Ramos (cell line): ENCODE data around the gene DDHD1.

Experiments used
- in situ Hi-C: fragments of 300-500 bp; cut with MboI; formaldehyde crosslinking; loops from one replicate; pipeline ENCODE4 v1.14.3; 2022; ENCODE audit warnings: low sequenced_read_pairs; ENCODE audit not compliant: unreplicated experiment

The DDHD1 gene

DNA sequence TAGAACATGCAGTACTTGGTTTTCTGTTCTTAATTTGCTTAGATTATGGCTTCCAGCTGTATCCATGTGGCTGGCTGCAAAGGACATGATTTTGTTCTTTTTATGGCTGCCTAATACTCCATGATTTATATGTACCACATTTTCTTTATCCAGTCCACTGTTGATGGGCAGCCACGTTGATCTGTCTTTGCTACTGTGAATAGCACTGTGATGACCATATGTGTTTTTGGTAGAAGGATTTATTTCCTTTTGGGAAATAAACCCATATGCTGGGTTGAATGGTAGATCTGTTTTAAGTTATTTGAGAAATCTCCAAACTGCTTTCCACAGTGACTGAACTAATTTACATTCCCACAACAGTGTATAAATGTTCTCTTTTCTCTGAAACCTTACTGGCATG lies 116.1 kb downstream of the DDHD1 start:
- in situ Hi-C loops = no loop called here

DNA sequence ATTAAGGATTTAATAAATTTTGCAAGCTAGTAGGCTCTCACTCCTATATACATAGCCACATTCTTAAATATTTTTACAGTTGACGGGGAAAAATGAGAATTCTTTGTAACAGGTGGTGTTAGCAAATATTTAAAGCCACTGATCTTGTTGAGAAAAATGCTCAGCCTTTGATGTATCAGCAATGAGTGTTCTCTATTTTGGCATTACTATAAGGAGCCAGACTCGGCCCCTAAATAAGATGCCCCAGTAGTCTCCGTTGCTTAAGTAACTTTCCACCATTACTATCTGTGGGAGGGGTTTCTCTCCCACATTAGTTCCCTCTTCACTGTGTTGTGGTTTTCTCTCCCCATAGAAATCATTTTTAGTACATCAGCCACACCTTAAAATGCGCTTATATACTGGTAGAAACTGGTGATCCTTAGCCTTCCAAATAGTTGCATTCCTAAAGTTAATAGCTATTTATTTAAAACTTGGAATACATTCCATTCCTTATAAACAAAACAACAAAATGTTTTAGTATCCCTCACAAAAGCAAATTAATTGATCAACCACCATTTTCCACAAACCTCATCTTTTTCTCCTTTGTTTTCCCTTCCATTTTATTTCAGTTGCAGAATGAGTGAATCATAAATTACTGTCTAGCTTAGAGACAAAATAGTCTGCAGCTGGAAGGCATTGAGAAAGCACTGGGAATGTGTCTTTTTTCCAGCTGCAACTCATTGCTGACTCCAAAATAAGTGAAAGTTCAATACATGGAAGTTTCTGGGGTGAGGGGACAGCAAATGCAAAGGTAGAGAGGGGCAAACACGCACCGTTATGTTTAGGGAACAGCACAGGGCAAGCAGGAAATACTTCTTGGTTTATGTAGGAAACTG lies 117.5 kb downstream of the DDHD1 start:
- in situ Hi-C loops = no loop called here

DNA sequence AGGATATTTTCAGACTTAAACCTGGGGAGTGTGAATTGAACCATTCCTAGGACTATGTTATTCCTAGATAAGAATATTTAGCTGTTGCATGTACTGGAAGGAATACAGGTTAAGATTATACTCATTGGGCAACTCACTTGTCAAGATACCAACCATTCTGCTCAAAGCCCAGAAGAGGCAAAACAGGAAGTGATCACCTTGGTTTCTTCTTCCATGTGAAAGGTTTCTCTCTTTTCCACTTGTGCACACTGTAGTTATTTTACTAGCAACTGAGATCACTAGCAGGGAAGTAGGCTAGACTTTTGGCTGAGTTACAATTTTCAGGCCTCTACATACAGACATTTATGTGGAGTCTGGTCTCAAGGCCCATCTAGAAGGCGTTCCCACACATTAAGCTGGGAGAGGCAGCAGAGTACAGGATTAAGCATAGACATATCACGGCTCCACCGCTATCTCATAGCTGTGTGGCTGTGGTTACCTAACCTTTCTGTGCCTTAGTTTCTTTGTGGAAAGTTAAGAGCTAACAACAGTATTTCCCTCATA lies 118.4 kb downstream of the DDHD1 start:
- in situ Hi-C loops = no loop called here

DNA sequence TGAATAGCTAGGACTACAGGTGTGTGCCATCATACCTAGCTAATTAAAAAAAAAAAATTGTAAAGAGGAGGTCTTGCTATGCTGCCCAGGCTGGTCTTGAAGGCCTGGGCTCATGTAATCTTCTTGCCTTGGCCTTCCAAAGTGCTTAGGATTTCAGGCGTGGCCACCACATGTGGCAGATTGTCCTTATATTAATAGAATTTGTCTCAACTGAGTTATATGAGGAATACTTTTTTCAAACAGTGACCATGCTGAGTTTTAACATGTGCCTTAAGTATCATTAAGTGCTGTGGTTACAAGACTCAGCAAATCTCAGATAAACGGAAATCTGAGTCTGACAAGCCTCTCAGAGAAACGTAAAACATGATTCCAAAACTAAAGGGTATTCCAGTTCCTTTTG lies 119.1 kb downstream of the DDHD1 start:
- in situ Hi-C loops = no loop called here

DNA sequence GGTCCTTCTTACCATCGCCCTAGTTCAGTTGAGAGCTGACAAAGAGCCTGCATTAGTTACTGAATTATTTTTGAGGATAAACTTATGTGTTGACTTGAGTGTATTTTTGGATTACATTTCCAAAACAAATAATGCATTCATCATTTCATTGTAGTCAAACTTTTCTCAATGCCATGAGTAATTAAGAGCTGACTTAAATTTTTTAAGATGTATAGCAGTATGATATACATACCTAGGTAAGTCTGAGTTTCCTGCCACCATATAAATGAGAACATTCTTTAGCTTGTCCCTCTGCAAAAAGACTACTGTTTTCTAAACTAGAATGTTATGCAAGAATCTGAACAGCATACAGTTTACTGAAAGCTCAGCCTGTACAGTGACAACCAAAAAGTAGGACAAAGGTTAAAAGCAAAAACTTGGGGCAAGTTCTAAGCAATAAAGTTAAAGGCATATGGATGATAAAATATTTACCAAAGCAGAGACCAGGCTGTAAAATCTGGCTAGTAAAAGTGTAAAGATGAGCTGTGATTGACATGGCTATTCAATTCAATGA lies 120.2 kb downstream of the DDHD1 start:
- in situ Hi-C loops = no loop called here

DNA sequence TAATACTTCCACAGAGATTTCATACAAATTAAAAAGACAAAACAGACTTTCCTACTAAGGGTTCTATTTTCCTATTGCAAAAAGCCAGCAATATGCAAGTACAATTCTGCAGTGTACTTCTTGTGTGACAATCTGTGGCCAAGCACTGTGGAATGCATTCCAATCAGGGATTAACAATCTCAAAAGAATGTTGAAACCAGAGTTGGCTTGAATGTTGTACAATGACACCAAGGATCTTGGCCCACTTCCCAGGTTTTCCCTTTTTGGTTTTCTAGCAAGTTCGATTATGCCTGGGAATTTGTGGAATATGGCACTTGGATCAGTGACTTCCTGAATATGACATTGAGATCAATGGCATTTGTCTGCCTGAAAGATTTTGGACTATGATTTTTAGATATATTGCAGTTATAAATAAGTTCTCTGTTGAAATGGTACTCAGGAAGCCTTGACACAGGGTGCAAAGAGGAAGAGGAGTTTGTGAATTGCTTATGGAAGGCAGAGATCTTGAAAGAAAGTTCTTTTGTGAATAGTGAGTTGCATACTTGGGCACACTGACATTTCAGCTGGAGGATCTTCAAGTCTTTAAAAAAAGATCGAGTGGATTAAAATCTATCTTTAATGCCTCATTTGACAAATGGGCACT lies 120.8 kb downstream of the DDHD1 start:
- in situ Hi-C loops = no loop called here

DNA sequence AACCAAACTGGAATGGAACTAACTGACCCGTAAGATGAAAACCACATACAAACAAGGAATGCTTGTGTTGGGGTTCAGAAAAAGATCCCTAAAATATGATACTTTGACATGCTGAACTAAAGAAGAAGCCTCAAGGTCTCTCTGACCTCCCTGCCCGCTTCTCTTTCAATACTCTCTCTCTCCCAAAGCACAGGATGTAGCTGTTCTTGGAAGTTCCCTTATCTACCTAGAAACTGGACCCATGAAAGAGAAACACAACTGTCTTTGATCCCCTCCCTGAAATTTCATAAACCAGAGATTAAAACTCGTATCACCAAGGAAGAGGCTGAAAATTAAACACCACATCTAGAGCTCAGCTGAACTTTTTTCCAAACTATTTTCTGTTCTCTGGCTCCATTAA lies 125.6 kb downstream of the DDHD1 start:
- in situ Hi-C loops = no loop called here

DNA sequence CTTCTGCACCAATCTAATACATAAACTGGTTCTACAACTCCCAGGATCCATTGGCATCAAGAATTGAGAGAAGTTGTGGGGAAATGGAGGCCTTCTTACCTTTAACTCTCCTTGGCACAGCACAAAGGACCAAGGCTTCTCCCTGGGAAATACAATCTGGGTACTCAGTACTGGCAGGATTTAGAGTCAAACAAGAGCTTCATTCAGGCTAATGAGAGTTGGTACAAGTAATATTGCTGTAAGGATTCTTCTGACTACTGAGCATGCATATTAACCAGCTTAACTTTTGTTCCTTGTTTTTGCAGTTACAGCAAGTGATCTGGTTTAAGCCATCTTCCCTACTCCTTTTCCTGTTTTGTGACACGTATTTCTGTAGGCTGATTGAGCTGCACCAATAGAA lies 126.1 kb downstream of the DDHD1 start:
- in situ Hi-C loops = no loop called here

DNA sequence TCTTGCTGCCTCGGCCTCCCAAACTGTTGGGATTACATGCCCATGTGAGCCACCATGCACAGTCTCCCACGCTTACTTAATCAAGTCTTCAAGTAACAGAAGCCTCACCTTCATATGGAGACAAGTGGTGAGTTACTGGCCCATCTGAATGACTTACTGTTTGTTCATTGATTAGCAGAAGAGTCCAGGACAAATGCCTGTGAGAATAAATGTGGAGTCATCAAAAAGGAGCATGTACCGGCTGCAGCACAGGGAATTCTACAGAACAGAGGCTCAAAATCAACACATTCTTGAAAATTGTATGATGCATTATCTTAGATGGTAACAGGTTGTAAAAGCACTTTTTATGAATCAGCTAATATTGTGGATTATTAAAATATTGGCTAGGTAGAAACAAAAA lies 129.8 kb downstream of the DDHD1 start:
- in situ Hi-C loops = no loop called here

DNA sequence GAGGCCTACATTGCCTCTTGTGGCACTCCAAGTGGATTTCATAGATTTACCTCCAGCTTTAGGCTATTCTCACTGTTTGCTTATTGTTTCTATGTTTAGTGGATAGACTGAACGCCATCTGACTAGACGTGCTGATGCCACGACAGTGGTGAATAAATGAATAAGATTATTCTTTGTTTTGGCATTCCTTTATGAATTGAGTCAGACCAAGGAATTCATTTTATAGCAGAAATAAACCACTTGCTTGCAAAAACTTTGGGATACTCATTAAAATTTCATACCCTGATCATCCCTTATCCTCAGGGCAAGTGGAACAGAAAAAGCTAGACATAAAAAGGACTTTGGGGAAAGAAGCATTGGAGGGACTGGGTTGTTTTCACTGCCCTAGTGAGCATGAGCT lies 130.5 kb downstream of the DDHD1 start:
- in situ Hi-C loops = no loop called here

DNA sequence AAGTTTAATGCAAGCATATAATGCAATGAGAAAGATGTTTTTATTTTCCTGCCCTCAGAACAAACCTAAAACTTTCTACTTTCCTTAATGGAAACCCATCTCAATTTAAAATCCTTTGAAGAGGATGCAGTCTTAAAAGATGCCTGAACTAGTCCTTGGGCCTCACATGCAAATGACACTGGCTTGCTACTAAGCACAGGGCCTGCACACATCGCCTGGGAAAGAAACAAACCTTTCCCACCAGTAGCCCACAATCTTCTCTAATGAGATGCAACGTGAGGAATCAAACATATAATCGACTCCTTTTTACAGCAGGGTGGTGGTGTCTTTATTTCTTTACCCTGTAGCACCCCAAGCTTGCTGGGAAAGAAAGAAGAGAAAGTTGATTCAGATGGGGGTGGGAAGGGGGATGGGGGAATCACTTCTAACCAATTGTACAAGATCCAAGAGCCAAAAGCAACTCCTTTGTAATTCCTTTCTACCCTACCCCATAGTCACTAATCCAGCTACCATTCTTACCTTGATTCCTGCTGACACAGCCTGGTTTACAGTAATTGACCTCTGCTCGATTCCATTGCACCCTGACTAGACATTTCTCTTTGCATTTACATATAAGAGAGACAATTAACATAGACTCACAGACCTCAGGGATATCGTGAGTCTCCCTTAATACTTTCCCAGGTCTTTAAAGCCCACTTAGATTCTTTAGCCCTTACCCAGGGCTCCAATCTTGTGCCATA lies 132.8 kb downstream of the DDHD1 start:
- in situ Hi-C loops = no loop called here

DNA sequence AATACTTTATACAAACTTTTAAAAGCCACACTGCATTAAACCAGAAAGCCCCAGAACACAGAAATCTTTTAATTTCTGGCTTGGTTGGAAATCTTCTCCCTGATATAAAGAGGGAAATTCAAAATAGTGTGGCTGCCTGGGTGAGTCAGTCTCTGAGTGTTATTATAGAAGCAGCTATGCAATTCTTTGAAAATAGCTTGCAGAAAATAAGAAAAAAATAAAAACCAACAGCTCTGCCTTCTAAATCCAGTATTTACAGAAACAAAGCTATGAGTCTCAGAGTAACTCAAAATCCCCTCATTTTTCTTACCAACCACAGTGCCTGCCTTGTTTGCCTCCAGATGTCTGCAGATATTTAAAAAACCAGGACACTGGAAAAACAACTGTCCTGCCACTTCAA lies 133.7 kb downstream of the DDHD1 start:
- in situ Hi-C loops = no loop called here

DNA sequence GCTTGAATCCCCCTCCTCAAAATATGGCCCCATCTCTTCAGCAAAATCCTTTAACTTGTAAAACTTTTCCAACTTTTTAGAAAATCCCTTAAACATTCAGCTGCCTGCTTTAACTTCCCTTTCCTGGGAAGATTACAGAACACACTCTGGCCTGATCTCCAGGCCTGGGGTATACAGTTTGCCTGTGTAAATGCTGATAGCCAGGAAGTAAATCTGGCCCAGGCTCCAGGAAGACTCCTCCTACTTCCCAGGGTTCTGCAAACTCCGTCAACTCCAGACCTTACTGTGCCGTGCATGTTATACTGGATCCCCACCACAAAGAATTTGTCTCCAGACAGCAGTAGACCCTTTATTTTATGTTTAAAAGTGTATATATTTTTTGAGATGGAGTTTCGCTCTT lies 135.3 kb downstream of the DDHD1 start:
- in situ Hi-C loops = no loop called here

DNA sequence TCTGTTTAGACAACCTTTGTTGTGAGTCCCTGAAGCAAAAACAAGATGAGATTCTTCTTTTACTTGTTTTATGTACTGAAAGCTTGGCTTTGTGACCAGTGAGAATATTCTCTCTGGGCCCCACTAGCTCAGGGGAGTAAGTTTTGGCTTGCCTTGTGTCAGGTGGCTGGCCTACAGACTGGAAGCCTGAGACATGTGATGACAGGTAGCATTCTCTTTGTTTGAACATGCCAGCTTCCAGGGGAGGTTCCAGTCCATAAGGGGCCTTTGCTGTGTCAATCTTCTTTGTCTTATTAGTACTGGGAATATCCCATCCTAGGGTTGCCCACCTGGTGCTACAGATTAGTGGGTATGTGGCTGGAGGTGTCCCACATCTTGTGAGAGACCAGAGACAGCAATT lies 136.2 kb downstream of the DDHD1 start:
- in situ Hi-C loops = no loop called here

DNA sequence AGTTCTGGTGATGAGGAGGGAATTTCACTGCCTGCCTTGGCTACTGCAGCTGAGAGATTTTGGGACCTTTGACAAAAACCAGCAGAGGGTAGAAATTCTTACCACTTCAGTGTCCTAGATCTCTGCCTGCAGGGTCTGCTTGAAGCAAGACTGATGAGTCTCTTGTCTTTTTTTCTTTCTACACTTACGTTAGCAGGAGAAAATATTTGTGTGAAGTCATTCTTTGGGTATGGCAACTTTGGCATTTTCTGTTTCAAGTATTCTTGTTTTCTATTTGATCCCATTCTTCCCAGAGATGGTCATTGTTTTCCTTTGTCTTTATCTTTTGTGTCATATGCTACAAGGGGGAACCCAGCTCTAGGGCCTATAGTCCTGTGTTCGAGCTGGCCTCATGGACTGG lies 136.6 kb downstream of the DDHD1 start:
- in situ Hi-C loops = no loop called here

DNA sequence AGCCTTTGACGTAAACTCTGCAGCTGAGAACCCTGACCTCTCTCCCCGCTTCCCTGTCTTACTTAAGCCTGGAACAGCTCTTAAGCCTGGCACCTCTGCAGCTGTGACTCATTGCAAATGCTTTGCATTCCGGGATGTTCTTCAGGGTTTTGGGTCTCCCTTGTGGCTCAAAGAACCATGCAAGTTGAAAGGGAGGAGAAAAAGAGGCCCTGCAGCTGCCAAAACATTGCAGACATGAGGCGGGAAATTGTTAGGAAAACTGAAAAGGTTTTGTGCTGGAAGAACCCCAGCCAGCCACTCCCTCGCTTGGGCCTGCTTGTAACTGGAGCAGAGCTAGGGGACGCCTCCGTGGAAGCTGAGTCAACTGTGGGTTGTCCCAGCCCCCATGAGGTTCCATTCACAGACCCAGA lies 142.1 kb downstream of the DDHD1 start:
- in situ Hi-C loops = no loop called here

DNA sequence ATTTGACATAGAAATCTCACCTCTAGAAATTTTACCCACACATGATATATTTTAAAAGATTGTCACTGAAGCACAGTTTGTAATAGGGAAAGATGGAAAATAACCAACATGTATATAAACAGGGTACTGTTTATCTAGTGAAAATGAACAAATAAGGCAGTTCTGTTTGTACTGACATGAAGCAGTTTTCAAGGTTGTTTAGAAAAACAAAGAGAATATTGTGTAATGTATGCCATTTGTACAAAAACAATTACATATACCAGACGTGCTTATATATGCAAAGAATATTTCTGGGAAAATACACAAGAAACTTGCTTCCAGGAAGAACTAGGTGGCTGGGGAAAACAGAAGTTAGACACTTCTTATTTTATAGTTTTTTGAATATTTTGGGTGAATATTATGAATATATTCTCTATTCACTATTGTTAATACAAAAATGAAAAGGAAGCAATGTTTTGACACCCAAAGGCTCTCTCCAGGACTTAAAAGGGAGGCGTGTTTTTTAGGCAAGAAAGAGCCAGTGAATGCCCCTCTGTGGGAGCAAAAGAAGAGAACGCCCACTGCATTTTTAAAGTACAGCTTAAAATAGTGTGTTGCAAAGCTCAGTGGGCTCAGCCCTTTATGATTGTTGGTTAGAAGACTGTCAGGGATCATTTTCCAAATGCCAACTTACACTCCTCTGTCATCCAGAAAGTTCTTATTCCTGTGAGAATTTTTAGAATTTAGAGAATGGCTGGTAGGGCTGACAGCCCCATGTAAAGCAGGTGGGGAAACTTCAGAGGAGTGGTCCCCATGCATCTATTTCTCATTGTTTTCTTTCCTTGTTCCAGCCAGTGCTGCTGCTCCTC lies 142.7 kb downstream of the DDHD1 start:
- in situ Hi-C loops = no loop called here

DNA sequence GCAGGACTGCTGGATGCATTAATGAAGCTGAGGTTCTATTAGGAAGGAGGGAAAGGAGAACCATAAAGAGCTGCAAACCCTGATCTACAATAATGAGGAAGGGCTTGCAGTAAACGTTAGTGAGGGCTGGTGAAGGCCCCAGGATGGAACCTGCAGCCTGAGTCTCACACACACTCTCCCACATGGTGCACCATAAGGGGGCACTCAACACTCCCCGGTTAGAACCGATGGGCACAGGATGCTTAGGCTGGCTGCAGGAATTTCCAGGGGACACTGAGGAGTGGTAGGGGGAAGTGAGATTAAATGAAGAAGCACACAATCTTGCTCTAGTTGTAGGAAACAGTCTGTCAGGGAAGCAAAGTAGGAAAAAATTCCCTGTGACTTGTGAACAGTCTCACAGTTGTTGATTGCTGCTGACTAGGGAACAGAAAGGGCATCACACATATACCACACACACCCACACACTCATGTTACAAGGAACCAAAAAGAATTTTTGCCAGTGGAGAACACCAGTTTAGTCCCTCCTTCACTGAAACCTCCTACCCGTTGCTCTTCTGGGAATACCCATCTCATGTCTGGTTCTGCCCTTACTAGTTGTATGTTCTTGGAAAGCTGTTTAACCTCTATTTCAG lies 146.1 kb downstream of the DDHD1 start:
- in situ Hi-C loops = no loop called here

DNA sequence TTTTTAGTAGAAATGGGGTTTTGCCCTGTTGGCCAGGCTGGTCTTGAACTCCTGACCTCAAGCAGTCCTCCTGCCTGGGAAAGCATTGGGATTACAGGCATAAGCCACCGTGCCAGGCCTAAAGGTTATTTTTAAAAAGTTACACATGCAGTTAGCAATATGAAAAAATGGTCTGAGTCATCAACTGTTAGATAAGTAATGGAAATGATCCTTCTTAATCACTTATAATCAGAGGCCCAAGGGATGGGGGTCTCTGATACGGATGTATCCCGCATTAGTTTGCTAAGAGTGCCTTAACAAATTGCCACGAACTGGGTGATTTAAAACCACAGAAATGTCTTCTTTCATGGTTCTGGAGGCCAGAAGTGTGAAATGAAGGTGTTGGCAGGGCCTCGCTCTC lies 148.1 kb downstream of the DDHD1 start:
- in situ Hi-C loops = no loop called here
